Measurements from ENCODE around the gene MSL1. TPM values are rescaled to one million over a fixed set of nuclear protein-coding genes. Genes with fewer than 3 reads are reported as not detected.

Gene MSL1
- polyA plus RNA-seq, 3 donors: 154 to 184 (median 157) TPM

GRCh38 chr17:40173091-40173777 lies 51.5 kb downstream of the MSL1 start:
- no peak for DNase-seq (ENCODE audit: low read depth in 3 of 3, low spot score in 2 of 3)

- DNase-seq (ENCODE audit: low read depth in 3 of 3, low spot score in 2 of 3): no peak
Measured at GRCh38 chr17:40173778-40174135, 52.0 kb downstream of the MSL1 start.

- DNase-seq (ENCODE audit: low read depth in 3 of 3, low spot score in 2 of 3): no peak
Measured at GRCh38 chr17:40174514-40174913, 52.7 kb downstream of the MSL1 start.

- no peak for DNase-seq (ENCODE audit: low read depth in 3 of 3, low spot score in 2 of 3)
Measured at GRCh38 chr17:40175928-40176753, 54.4 kb downstream of the MSL1 start.

GRCh38 chr17:40176754-40177110 lies 55.0 kb downstream of the MSL1 start:
- DNase-seq (ENCODE audit: low read depth in 3 of 3, low spot score in 2 of 3): no peak

- DNase-seq (ENCODE audit: low read depth in 3 of 3, low spot score in 2 of 3): peak in 1 of 3 donors; percentile 36
Measured at GRCh38 chr17:40177275-40177874, 55.6 kb downstream of the MSL1 start, which contains the start of gene RAPGEFL1. Gene RAPGEFL1 (plus strand): TSS chr17:40177470. CDS start chr17:40177862, 392 bp downstream.

GRCh38 chr17:40178021-40178601 lies 56.3 kb downstream of the MSL1 start:
- no peak for DNase-seq (ENCODE audit: low read depth in 3 of 3, low spot score in 2 of 3)

GRCh38 chr17:40178660-40179059 lies 56.9 kb downstream of the MSL1 start:
- no peak for DNase-seq (ENCODE audit: low read depth in 3 of 3, low spot score in 2 of 3)

- no peak for DNase-seq (ENCODE audit: low read depth in 3 of 3, low spot score in 2 of 3)
Measured at GRCh38 chr17:40179923-40180659, 58.3 kb downstream of the MSL1 start.

GRCh38 chr17:40180694-40181093 lies 58.9 kb downstream of the MSL1 start:
- DNase-seq (ENCODE audit: low read depth in 3 of 3, low spot score in 2 of 3): no peak

- no peak for DNase-seq (ENCODE audit: low read depth in 3 of 3, low spot score in 2 of 3)
Measured at GRCh38 chr17:40181205-40181604, 59.4 kb downstream of the MSL1 start.

- no peak for DNase-seq (ENCODE audit: low read depth in 3 of 3, low spot score in 2 of 3)
Measured at GRCh38 chr17:40182606-40183005, 60.8 kb downstream of the MSL1 start.

Other genes with a start within 250 kb of the MSL1 start
- gene GSDMB, start 203.3 kb upstream of the MSL1 start, polyA plus RNA-seq (ENCODE audit: insufficient read length in 3 of 3): 1 to 10 TPM; 8.2 to 9.2 (median 9.2) TPM
- gene ORMDL3, start 194.4 kb upstream of the MSL1 start, polyA plus RNA-seq (ENCODE audit: insufficient read length in 3 of 3): 100 to 1,000 TPM in 2 of 3 donors, 10 to 100 TPM in 1; 82.2 to 108 (median 108) TPM
- gene LRRC3C, start 194.2 kb upstream of the MSL1 start, polyA plus RNA-seq (ENCODE audit: insufficient read length in 3 of 3): not detected
- gene GSDMA, start 159.0 kb upstream of the MSL1 start, polyA plus RNA-seq (ENCODE audit: insufficient read length in 3 of 3): 1 to 10 TPM in 2 of 3 donors, under 1 TPM in 1; 0.32 to 4.0 (median 2.2) TPM
- 100 to 1,000 TPM; 109 to 119 (median 109) TPM for gene PSMD3, start 141.2 kb upstream of the MSL1 start, polyA plus RNA-seq (ENCODE audit: insufficient read length in 3 of 3)
- gene CSF3, start 106.5 kb upstream of the MSL1 start, polyA plus RNA-seq (ENCODE audit: insufficient read length in 3 of 3): not detected
- gene MED24, start 67.6 kb upstream of the MSL1 start, polyA plus RNA-seq (ENCODE audit: insufficient read length in 3 of 3): 10 to 100 TPM; 79.6 to 96.7 (median 84.5) TPM
- 10 to 100 TPM; 50.5 to 54.3 (median 50.7) TPM for gene THRA, start 59.0 kb upstream of the MSL1 start, polyA plus RNA-seq (ENCODE audit: insufficient read length in 3 of 3)
- 1 to 10 TPM; 2.8 to 4.2 (median 4.1) TPM for gene NR1D1, start 21.4 kb upstream of the MSL1 start, polyA plus RNA-seq (ENCODE audit: insufficient read length in 3 of 3)
- gene CASC3, start 18.6 kb downstream of the MSL1 start, polyA plus RNA-seq (ENCODE audit: insufficient read length in 3 of 3): 10 to 100 TPM; 95.8 to 98.8 (median 96.1) TPM
- 1 to 10 TPM; 5.4 to 6.6 (median 5.8) TPM for gene RAPGEFL1, start 55.5 kb downstream of the MSL1 start, polyA plus RNA-seq (ENCODE audit: insufficient read length in 3 of 3)
- 10 to 100 TPM; 26.1 to 28.5 (median 27.8) TPM for gene WIPF2, start 97.3 kb downstream of the MSL1 start, polyA plus RNA-seq (ENCODE audit: insufficient read length in 3 of 3)
- gene CDC6, start 165.9 kb downstream of the MSL1 start, polyA plus RNA-seq (ENCODE audit: insufficient read length in 3 of 3): 10 to 100 TPM; 22.5 to 24.7 (median 23.5) TPM
- gene RARA, start 187.2 kb downstream of the MSL1 start, polyA plus RNA-seq (ENCODE audit: insufficient read length in 3 of 3): 10 to 100 TPM; 33.3 to 38.8 (median 35.5) TPM
- not detected for gene GJD3, start 242.8 kb downstream of the MSL1 start, polyA plus RNA-seq (ENCODE audit: insufficient read length in 3 of 3)